Stomach (tissue), 9 donors: Measurements from ENCODE around the gene KRTAP5-3. TPM values are rescaled to one million over a fixed set of nuclear protein-coding genes. Genes with fewer than 3 reads are reported as not detected.

Source experiments
- DNase-seq, 2 donors: peaks; one replicate each; pipeline versions ENCODE4 v3.0.0 to v3.0.0-alpha.2; 2013 to 2019
- H3K27ac ChIP-seq, 5 donors: fragments of 200-600 bp in 4 of 5; sonication (generic) in 4 of 5; one replicate each; pipeline ENCODE4 v1.5.1; 2013 to 2019; ENCODE audit warnings: mild to moderate bottlenecking in 1 of 5, moderate library complexity in 1 of 5
- H3K27me3 ChIP-seq, 3 donors: fragments of 200-600 bp; sonication (generic); one replicate each; pipeline ENCODE4 v1.5.1; 2017 to 2019; ENCODE audit warnings: mixed run types in 1 of 3
- H3K36me3 ChIP-seq, 4 donors: fragments of 200-600 bp; sonication (generic); 1 replicate in 3 of 4; 2 replicates in 1 of 4; pipeline ENCODE4 v1.5.1; 2016 to 2019
- H3K4me1 ChIP-seq, 4 donors: fragments of 200-600 bp; sonication (generic); one replicate each; pipeline ENCODE4 v1.5.1; 2016 to 2019
- H3K4me3 ChIP-seq, 4 donors: fragments of 200-600 bp; sonication (generic) in 3 of 4; one replicate each; pipeline ENCODE4 v1.5.1; 2016 to 2019; ENCODE audit warnings: mild to moderate bottlenecking in 1 of 4
- H3K9me3 ChIP-seq, 4 donors: fragments of 200-600 bp; sonication (generic); one replicate each; pipeline ENCODE4 v1.5.1; 2016 to 2019
- EP300 ChIP-seq: sonication (generic); formaldehyde crosslinking; IDR thresholded peaks from one replicate; pipeline ENCODE4 v1.6.1; 2017; ENCODE audit warnings: antibody characterized with exemption
- POLR2A ChIP-seq, 4 donors: fragments of 450-650 bp; IDR thresholded peaks; one replicate each; pipeline ENCODE4 v1.6.1; 2016; ENCODE audit warnings: antibody characterized with exemption in 4 of 4, control low read depth in 2 of 4, mild to moderate bottlenecking in 1 of 4, moderate library complexity in 1 of 4
- POLR2AphosphoS5 ChIP-seq, 3 donors: sonication (generic); formaldehyde crosslinking; IDR thresholded peaks; one replicate each; pipeline ENCODE4 v1.6.1; 2016; ENCODE audit warnings: antibody characterized with exemption in 3 of 3
- WGBS, 5 donors: extraction: QIAGEN DNeasy Blood & Tissue Kit in 3 of 5; methylation state at CpG; one replicate each; pipeline versions ENCODE4 v1.1.5 to v1.1.7; 2013 to 2018; 5-methylcytosine and 5-hydroxymethylcytosine counted together
- intact Hi-C: fragments of 100-400 bp; cut with DNase I; formaldehyde crosslinking; loops from one replicate; pipeline ENCODE4 v1.15.1; 2023; ENCODE audit warnings: low total_unique reads
- polyA plus RNA-seq, 3 donors: library from polyadenylated mRNA; stranded (reverse); fragments of 200-250 nt; gene quantifications; one replicate each; pipeline ENCODE4 v1.2.3, GENCODE V29; 2013
- total RNA-seq, 5 donors: library from RNA; depleted of rRNA; stranded (reverse); fragments of >200 nt; gene quantifications; one replicate each; pipeline versions ENCODE4 v1.1.0 to v1.2.3, GENCODE V29; 2014 to 2016
- TF ChIP-seq, protein P1 (sequence below), 7 experiments: fragments of 450-650 bp in 4 of 7; fragments of 200-600 bp in 3 of 7; sonication (generic) in 3 of 7; IDR thresholded peaks; one replicate each; pipeline ENCODE4 v1.5.1; 2016 to 2019; ENCODE audit warnings: antibody characterized with exemption in 7 of 7, control low read depth in 2 of 7, mild to moderate bottlenecking in 1 of 7
- donor health status: healthy with polysubstance abuse.
- donor health status: Bipolar disorder and iron deficiency.
- donor health status: healthy.

KRTAP5-3 gene
- total and polyA plus RNA-seq, 8 donors = not detected

GRCh38 chr11:1637628-1638027, 29.4 kb upstream of the KRTAP5-3 start:
- H3K27ac ChIP-seq = no peak overlapping the region
- H3K4me3 ChIP-seq = no peak overlapping the region
- H3K4me1 ChIP-seq = peaks cover 0 to 15% (median 10%) of the 10 kb centered on the region in 4 donors
- H3K36me3 ChIP-seq = no peaks in the 10 kb centered on the region
- intact Hi-C loops = no loop called here
- H3K27me3 ChIP-seq = peaks cover 0 to 82% (median 29%) of the 10 kb centered on the region in 3 donors
- no peaks in the 10 kb centered on the region for H3K9me3 ChIP-seq
- no peak for DNase-seq
- no peak for TF ChIP-seq POLR2A (IDR thresholded peaks at IDR 0.05)
- TF ChIP-seq, protein P1, sequence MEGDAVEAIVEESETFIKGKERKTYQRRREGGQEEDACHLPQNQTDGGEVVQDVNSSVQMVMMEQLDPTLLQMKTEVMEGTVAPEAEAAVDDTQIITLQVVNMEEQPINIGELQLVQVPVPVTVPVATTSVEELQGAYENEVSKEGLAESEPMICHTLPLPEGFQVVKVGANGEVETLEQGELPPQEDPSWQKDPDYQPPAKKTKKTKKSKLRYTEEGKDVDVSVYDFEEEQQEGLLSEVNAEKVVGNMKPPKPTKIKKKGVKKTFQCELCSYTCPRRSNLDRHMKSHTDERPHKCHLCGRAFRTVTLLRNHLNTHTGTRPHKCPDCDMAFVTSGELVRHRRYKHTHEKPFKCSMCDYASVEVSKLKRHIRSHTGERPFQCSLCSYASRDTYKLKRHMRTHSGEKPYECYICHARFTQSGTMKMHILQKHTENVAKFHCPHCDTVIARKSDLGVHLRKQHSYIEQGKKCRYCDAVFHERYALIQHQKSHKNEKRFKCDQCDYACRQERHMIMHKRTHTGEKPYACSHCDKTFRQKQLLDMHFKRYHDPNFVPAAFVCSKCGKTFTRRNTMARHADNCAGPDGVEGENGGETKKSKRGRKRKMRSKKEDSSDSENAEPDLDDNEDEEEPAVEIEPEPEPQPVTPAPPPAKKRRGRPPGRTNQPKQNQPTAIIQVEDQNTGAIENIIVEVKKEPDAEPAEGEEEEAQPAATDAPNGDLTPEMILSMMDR (IDR thresholded peaks at IDR 0.05) = no peak
- TF ChIP-seq POLR2AphosphoS5 (IDR thresholded peaks at IDR 0.05) = no peak
- TF ChIP-seq EP300 = no peak
- 91 to 98% (median 93%) methylated on average over 2 of the region's 2 CpGs for WGBS, 5 donors

GRCh38 chr11:1636291-1636950, 28.2 kb upstream of the KRTAP5-3 start:
- Histone ChIP-seq H3K4me3 (no peak overlapping the region), H3K4me1 (peaks cover 0 to 15% (median 10%) of the 10 kb centered on the region in 4 donors), H3K27me3 (peaks cover 0 to 88% (median 33%) of the 10 kb centered on the region in 3 donors), H3K27ac (no peak overlapping the region), H3K36me3 (no peaks in the 10 kb centered on the region), H3K9me3 (no peaks in the 10 kb centered on the region)
- WGBS, 5 donors = 79 to 88% (median 85%) methylated on average over 19 of the region's 19 CpGs
- intact Hi-C loops = no loop called here
- DNase-seq = no peak
- TF ChIP-seq, protein P1 (IDR thresholded peaks at IDR 0.05) = no peak
- no peak for TF ChIP-seq EP300
- no peak for TF ChIP-seq POLR2AphosphoS5 (IDR thresholded peaks at IDR 0.05)
- no peak for TF ChIP-seq POLR2A (IDR thresholded peaks at IDR 0.05)

GRCh38 chr11:1633864-1634263, 25.6 kb upstream of the KRTAP5-3 start:
- intact Hi-C loops = no loop called here
- WGBS, 5 donors = 80 to 91% (median 88%) methylated on average over 7 to 10 of the region's 10 CpGs

GRCh38 chr11:1632053-1632714, 23.9 kb upstream of the KRTAP5-3 start:
- Histone ChIP-seq H3K27me3 (peaks cover 0 to 92% (median 37%) of the 10 kb centered on the region in 3 donors), H3K27ac (no peak overlapping the region), H3K4me1 (peaks cover 0 to 9% (median 3%) of the 10 kb centered on the region in 4 donors), H3K4me3 (no peak overlapping the region), H3K9me3 (no peaks in the 10 kb centered on the region), H3K36me3 (no peaks in the 10 kb centered on the region)
- intact Hi-C loops = no loop called here
- TF ChIP-seq EP300 = no peak
- TF ChIP-seq POLR2A (IDR thresholded peaks at IDR 0.05) = no peak
- TF ChIP-seq, protein P1 (IDR thresholded peaks at IDR 0.05) = no peak
- TF ChIP-seq POLR2AphosphoS5 (IDR thresholded peaks at IDR 0.05) = no peak
- no peak for DNase-seq
- 58 to 64% (median 60%) methylated on average over 10 to 11 of the region's 11 CpGs for WGBS, 5 donors

More at GRCh38 chr11:1633864-1634263, 25.6 kb upstream of the KRTAP5-3 start:
- no peak for DNase-seq
- Histone ChIP-seq H3K27me3 (peaks cover 0 to 88% (median 35%) of the 10 kb centered on the region in 3 donors), H3K4me3 (no peak overlapping the region), H3K9me3 (no peaks in the 10 kb centered on the region), H3K36me3 (no peaks in the 10 kb centered on the region), H3K4me1 (peaks cover 0 to 8% (median 3%) of the 10 kb centered on the region in 4 donors), H3K27ac (no peak overlapping the region)
- TF ChIP-seq, protein P1 (IDR thresholded peaks at IDR 0.05) = no peak
- TF ChIP-seq POLR2AphosphoS5 (IDR thresholded peaks at IDR 0.05) (no peak), EP300 (no peak), POLR2A (IDR thresholded peaks at IDR 0.05) (no peak)
